SK-N-MC (cell line): Measurements from ENCODE around the gene ZNF783.
"Not testable (repeated sequence)": the region's sequence is repeated elsewhere in the genome, so short reads cannot be mapped to it uniquely, and the experiment has no call there.

Experiments used
- DNase-seq: peaks from one replicate; pipeline ENCODE4 v3.0.0-alpha.2; 2011; ENCODE audit warnings: low read depth, low spot score
- H3K27ac ChIP-seq: fragments of 200-600 bp; sonication (generic); 2 replicates; pipeline ENCODE4 v1.5.1; 2016; ENCODE audit warnings: mixed run types
- H3K36me3 ChIP-seq: fragments of 200-600 bp; sonication (generic); 2 replicates; pipeline ENCODE4 v1.6.1; 2017; ENCODE audit warnings: antibody characterized with exemption, low read length, mixed read lengths; ENCODE audit not compliant: insufficient read depth
- H3K4me3 ChIP-seq: fragments of 200-600 bp; sonication (generic); 2 replicates; pipeline ENCODE4 v1.5.1; 2016
- H3K9ac ChIP-seq: fragments of 200-600 bp; sonication (generic); 2 replicates; pipeline ENCODE4 v1.8.0; 2017; ENCODE audit warnings: mixed run types, mixed read lengths; ENCODE audit not compliant: insufficient read length
- H3K9me3 ChIP-seq: fragments of 200-600 bp; sonication (generic); 2 replicates; pipeline ENCODE4 v1.6.1; 2017; ENCODE audit warnings: low read depth, mild to moderate bottlenecking, antibody characterized with exemption, low read length, moderate library complexity, mixed read lengths
- EZH2 ChIP-seq: fragments of 200-600 bp; sonication (generic); IDR thresholded peaks from one replicate; pipeline ENCODE4 v1.6.1; 2017; ENCODE audit warnings: antibody characterized with exemption
- FOXP2 ChIP-seq: optimal IDR thresholded peaks from 2 replicates; pipeline ENCODE3; 2011; ENCODE audit warnings: mild to moderate bottlenecking, moderate library complexity; ENCODE audit not compliant: insufficient read depth; ENCODE audit errors: extremely low read length, control extremely low read depth
- POLR2AphosphoS5 ChIP-seq: IDR thresholded peaks from 2 replicates; pipeline ENCODE4 v1.6.1; 2012; ENCODE audit warnings: mild to moderate bottlenecking, low read depth, low read length, borderline replicate concordance

Gene ZNF783

GRCh38 chr7:149316606-149317005, 54.6 kb downstream of the ZNF783 start:
- TF ChIP-seq FOXP2 (no peak), EZH2 (no peak), POLR2AphosphoS5 (no peak)
- Histone ChIP-seq H3K9ac (no peak overlapping the region), H3K27ac (no peak overlapping the region), H3K9me3 (no peaks in the 10 kb centered on the region), H3K36me3 (no peaks in the 10 kb centered on the region), H3K4me3 (no peak overlapping the region)
- DNase-seq: no peak

- no peak for TF ChIP-seq EZH2
- TF ChIP-seq FOXP2: no peak
- TF ChIP-seq POLR2AphosphoS5: no peak
- Histone ChIP-seq H3K4me3 (no peak overlapping the region), H3K9me3 (no peaks in the 10 kb centered on the region), H3K27ac (no peak overlapping the region), H3K9ac (no peak overlapping the region), H3K36me3 (no peaks in the 10 kb centered on the region)
- DNase-seq: no peak
Measured at GRCh38 chr7:149317496-149317895, 55.5 kb downstream of the ZNF783 start.

- Histone ChIP-seq H3K9me3 (no peaks in the 10 kb centered on the region), H3K4me3 (no peak overlapping the region), H3K27ac (no peak overlapping the region), H3K36me3 (no peaks in the 10 kb centered on the region), H3K9ac (no peak overlapping the region)
- no peak for DNase-seq
- no peak for TF ChIP-seq POLR2AphosphoS5
Measured at GRCh38 chr7:149317986-149318672, 56.1 kb downstream of the ZNF783 start.

GRCh38 chr7:149319376-149319775, 57.4 kb downstream of the ZNF783 start:
- TF ChIP-seq EZH2 (no peak), FOXP2 (no peak), POLR2AphosphoS5 (no peak)
- DNase-seq: no peak
- Histone ChIP-seq H3K4me3 (no peak overlapping the region), H3K27ac (no peak overlapping the region), H3K36me3 (no peaks in the 10 kb centered on the region), H3K9ac (no peak overlapping the region), H3K9me3 (no peaks in the 10 kb centered on the region)

- no peak for DNase-seq
Measured at GRCh38 chr7:149320313-149321124, 58.5 kb downstream of the ZNF783 start.

GRCh38 chr7:149321125-149321905, 59.3 kb downstream of the ZNF783 start:
- H3K27ac ChIP-seq, H3K36me3 ChIP-seq, H3K9ac ChIP-seq, H3K9me3 ChIP-seq, DNase-seq, H3K4me3 ChIP-seq: not testable (repeated sequence)

More at GRCh38 chr7:149320313-149321124, 58.5 kb downstream of the ZNF783 start:
- Histone ChIP-seq H3K9me3 (no peaks in the 10 kb centered on the region), H3K4me3 (no peak overlapping the region), H3K9ac (no peak overlapping the region), H3K36me3 (no peaks in the 10 kb centered on the region), H3K27ac (no peak overlapping the region)
- TF ChIP-seq FOXP2: no peak
- no peak for TF ChIP-seq POLR2AphosphoS5

GRCh38 chr7:149321978-149322541, 60.1 kb downstream of the ZNF783 start:
- TF ChIP-seq POLR2AphosphoS5 (no peak), FOXP2 (no peak), EZH2 (no peak)
- Histone ChIP-seq H3K36me3 (no peaks in the 10 kb centered on the region), H3K9me3 (no peaks in the 10 kb centered on the region), H3K9ac (no peak overlapping the region), H3K27ac (no peak overlapping the region), H3K4me3 (no peak overlapping the region)
- no peak for DNase-seq

GRCh38 chr7:149322737-149323136, 60.7 kb downstream of the ZNF783 start:
- no peak overlapping the region for H3K4me3 ChIP-seq
- TF ChIP-seq FOXP2 (no peak), EZH2 (no peak), POLR2AphosphoS5 (no peak)
- H3K9me3 ChIP-seq: no peaks in the 10 kb centered on the region
- no peaks in the 10 kb centered on the region for H3K36me3 ChIP-seq
- no peak overlapping the region for H3K9ac ChIP-seq
- H3K27ac ChIP-seq: no peak overlapping the region
- DNase-seq: no peak
